GM19099 (cell line): Measurements from ENCODE around the gene MRPS2.

Experiments
- POLR2A ChIP-seq: IDR thresholded peaks from 3 replicates; pipeline ENCODE4 v1.6.1; 2011; ENCODE audit warnings: low read depth; ENCODE audit not compliant: insufficient read length; ENCODE audit errors: extremely low read depth

The MRPS2 gene

GRCh38 chr9:135503371-135504261, 3.1 kb downstream of the MRPS2 start:
- no peak for TF ChIP-seq POLR2A

GRCh38 chr9:135504262-135505243, 4.1 kb downstream of the MRPS2 start:
- no peak for TF ChIP-seq POLR2A

- TF ChIP-seq POLR2A, result peak; percentile 11
Observed at GRCh38 chr9:135505406-135506187, 5.1 kb downstream of the MRPS2 start.

GRCh38 chr9:135506327-135507103, 6.0 kb downstream of the MRPS2 start:
- no peak for TF ChIP-seq POLR2A

GRCh38 chr9:135507104-135508035, 6.9 kb downstream of the MRPS2 start:
- TF ChIP-seq POLR2A, result no peak

- no peak for TF ChIP-seq POLR2A
Observed at GRCh38 chr9:135508211-135508820, 7.8 kb downstream of the MRPS2 start.

GRCh38 chr9:135509458-135509857, 9.0 kb downstream of the MRPS2 start:
- no peak for TF ChIP-seq POLR2A

- TF ChIP-seq POLR2A, result no peak
Observed at GRCh38 chr9:135512241-135512603, 11.7 kb downstream of the MRPS2 start.

- TF ChIP-seq POLR2A, result no peak
Observed at GRCh38 chr9:135512904-135513303, 12.4 kb downstream of the MRPS2 start.

- TF ChIP-seq POLR2A, result no peak
Observed at GRCh38 chr9:135513351-135513846, 12.9 kb downstream of the MRPS2 start.

GRCh38 chr9:135514342-135515082, 14.0 kb downstream of the MRPS2 start:
- TF ChIP-seq POLR2A, result no peak
